GM12878 (cell line): ENCODE data around the gene BRD9. TPM values are rescaled to one million over a fixed set of nuclear protein-coding genes. Genes with fewer than 3 reads are reported as not detected.

Source experiments
- ATAC-seq: fragments of 200-7000 bp; cut with Tn5 transposase; 3 replicates; pipeline ENCODE4 v1.9.1; 2020; ENCODE audit warnings: mild to moderate bottlenecking, moderate library complexity
- BruUV-seq: library from RNA; stranded (reverse); fragments of 400-500 nt; replicated peaks from 2 replicates; lab custom pipeline; 2021; lab: Mats Ljungman, UMichigan
- CTCF ChIA-PET: fragments of 300-600 bp; sonication (Branson Sonifier 250); formaldehyde crosslinking; extraction: SDS; loops from one replicate; lab custom pipeline; 2021; ENCODE audit warnings: inconsistent platforms; lab: Yijun Ruan, JAX
- POLR2A ChIA-PET: fragments of 350-600 bp; formaldehyde crosslinking; extraction: SDS; loops from one replicate; lab custom pipeline; 2021; ENCODE audit warnings: inconsistent platforms; lab: Charles Lee
- RAD21 ChIA-PET: fragments of 300-600 bp; sonication (Branson Sonifier 250); formaldehyde crosslinking; loops from one replicate; lab custom pipeline; 2023; ENCODE audit warnings: antibody characterized with exemption; ENCODE audit not compliant: unreplicated experiment; lab: Charles Lee
- SMC1A ChIA-PET: fragments of 300-600 bp; sonication (Branson Sonifier 250); formaldehyde crosslinking; loops from one replicate; lab custom pipeline; 2023; ENCODE audit not compliant: unreplicated experiment, uncharacterized antibody; lab: Charles Lee
- DNase-seq: peaks from one replicate; pipeline ENCODE4 v3.0.0-alpha.2; 2011; ENCODE audit warnings: low read depth, low spot score
- FAIRE-seq: peaks from 3 replicates; lab custom pipeline; 2011; peaks lifted over from hg19 to GRCh38; lab: Jason Lieb, UNC
- H2AFZ ChIP-seq: 2 replicates; pipeline ENCODE4 v1.6.0; 2011; ENCODE audit warnings: low read depth, low read length, control low read depth; ENCODE audit not compliant: control insufficient read depth
- H3K27ac ChIP-seq: 2 replicates; pipeline ENCODE4 v1.5.1; 2011; ENCODE audit warnings: control low read depth; ENCODE audit not compliant: control insufficient read depth, insufficient read depth
- H3K27me3 ChIP-seq, 2 experiments: replicated peaks in 1 of 2; 2 replicates each; pipeline versions ENCODE4 v1.6.0 to v1.6.1; 2011; ENCODE audit warnings: low read length in 1 of 2; ENCODE audit not compliant: control insufficient read depth in 2 of 2, insufficient read depth in 2 of 2
- H3K36me3 ChIP-seq, 2 experiments: 2 replicates each; pipeline ENCODE4 v1.5.1; 2011; ENCODE audit warnings: low read length in 1 of 2; ENCODE audit not compliant: control insufficient read depth in 2 of 2, insufficient read depth in 2 of 2
- H3K4me1 ChIP-seq: 2 replicates; pipeline ENCODE4 v1.6.1; 2011; ENCODE audit warnings: mild to moderate bottlenecking, low read length, moderate library complexity, mixed read lengths; ENCODE audit not compliant: control insufficient read depth, insufficient read depth
- H3K4me2 ChIP-seq: 2 replicates; pipeline ENCODE4 v1.6.0; 2011; ENCODE audit warnings: control low read depth; ENCODE audit not compliant: control insufficient read depth, insufficient read depth
- H3K4me3 ChIP-seq: fragments of 200-600 bp; sonication (generic); 2 replicates; pipeline ENCODE4 v1.5.1; 2016
- H3K79me2 ChIP-seq: 2 replicates; pipeline ENCODE4 v1.6.0; 2011; ENCODE audit warnings: low read length; ENCODE audit not compliant: control insufficient read depth, insufficient read depth
- H3K9ac ChIP-seq: 2 replicates; pipeline ENCODE4 v1.8.0; 2011; ENCODE audit warnings: low read length, control low read depth, mixed read lengths; ENCODE audit not compliant: control insufficient read depth, insufficient read depth
- H3K9me3 ChIP-seq: replicated peaks from 3 replicates; pipeline ENCODE4 v1.5.1; 2011; ENCODE audit warnings: mild to moderate bottlenecking, low read length; ENCODE audit not compliant: control insufficient read depth, insufficient read depth
- H4K20me1 ChIP-seq: 2 replicates; pipeline ENCODE4 v1.6.0; 2011; ENCODE audit not compliant: control insufficient read depth, insufficient read depth
- HSF1 ChIP-seq: fragments of 150-350 bp; IDR thresholded peaks from 2 replicates; pipeline ENCODE4 v1.6.1; 2014; ENCODE audit warnings: mild to moderate bottlenecking, low read depth, low read length
- IRF4 ChIP-seq: IDR thresholded peaks from 2 replicates; pipeline ENCODE4 v1.6.1; 2011; ENCODE audit warnings: low read depth, low read length
- JUND ChIP-seq: IDR thresholded peaks from 2 replicates; pipeline ENCODE4 v1.6.1; 2012; ENCODE audit warnings: low read depth, mild to moderate bottlenecking, low read length, improper control_type of control experiment, moderate library complexity
- PML ChIP-seq: IDR thresholded peaks from 2 replicates; pipeline ENCODE4 v1.6.1; 2012; ENCODE audit warnings: low read length, inconsistent platforms
- POLR2AphosphoS5 ChIP-seq: IDR thresholded peaks from 2 replicates; pipeline ENCODE4 v1.6.1; 2011; ENCODE audit warnings: mild to moderate bottlenecking, low read length, inconsistent platforms
- RAD21 ChIP-seq: IDR thresholded peaks from 2 replicates; pipeline ENCODE4 v1.6.1; 2011; ENCODE audit warnings: mild to moderate bottlenecking, low read depth, low read length, moderate library complexity; ENCODE audit not compliant: insufficient read depth
- SMARCA5 ChIP-seq: fragments of 450-650 bp; IDR thresholded peaks from 2 replicates; pipeline ENCODE4 v1.6.1; 2017; ENCODE audit warnings: mild to moderate bottlenecking
- TARDBP ChIP-seq: IDR thresholded peaks from 2 replicates; pipeline ENCODE4 v1.6.1; 2016; ENCODE audit warnings: borderline replicate concordance
- USF2 ChIP-seq: IDR thresholded peaks from 2 replicates; pipeline ENCODE4 v1.6.1; 2011; ENCODE audit warnings: low read depth, low read length, improper control_type of control experiment, borderline replicate concordance
- ZBED1 ChIP-seq: IDR thresholded peaks from 2 replicates; pipeline ENCODE4 v1.6.1; 2016; ENCODE audit warnings: borderline replicate concordance
- ZBTB4 ChIP-seq: fragments of 450-650 bp; formaldehyde crosslinking; IDR thresholded peaks from 2 replicates; pipeline ENCODE4 v1.4.0; 2022; ENCODE audit warnings: mild to moderate bottlenecking, moderate library complexity
- ZNF592 ChIP-seq: fragments of 450-650 bp; IDR thresholded peaks from 2 replicates; pipeline ENCODE4 v1.6.1; 2017; ENCODE audit warnings: mild to moderate bottlenecking, moderate library complexity
- WGBS: methylation state at CpG from one replicate; pipeline ENCODE4 v1.1.6; 2016; ENCODE audit warnings: low lambda C conversion rate; ENCODE audit not compliant: insufficient replicate concordance, insufficient coverage; ENCODE audit errors: missing lambda C conversion rate; 5-methylcytosine and 5-hydroxymethylcytosine counted together
- in situ Hi-C: fragments of 300-500 bp; cut with MboI; formaldehyde crosslinking; loops from 9 replicates; pipeline ENCODE4 v1.14.3; 2018; ENCODE audit warnings: mixed read lengths
- intact Hi-C: fragments of 100-400 bp; cut with micrococcal nuclease; formaldehyde crosslinking; loops from one replicate; pipeline ENCODE4 v1.14.2; 2022; ENCODE audit not compliant: unreplicated experiment
- polyA plus RNA-seq, 11 experiments: library from polyadenylated mRNA; depleted of rRNA in 4 of 11; unstranded in 6 of 11; stranded (reverse) in 5 of 11; fragments of >200 nt; fragmentation: Nextera tagmentation in 4 of 11; fragmentation: Illumina TruSeq in 1 of 11; extraction: Ambion mirVana in 4 of 11; extraction: Trizol in 1 of 11; gene quantifications; 1 replicate in 1 of 11; 2 replicates in 10 of 11; pipeline versions ENCODE4 v1.2.1 to v1.2.3, GENCODE V29; 2011 to 2016; ENCODE audit warnings: inconsistent platforms in 2 of 11, missing spikeins in 2 of 11, low read depth in 1 of 11
- total RNA-seq, 4 experiments: library from RNA; depleted of rRNA in 3 of 4; stranded (reverse); fragments of >200 nt in 3 of 4; fragmentation: Illumina TruSeq in 1 of 4; extraction: Trizol in 1 of 4; gene quantifications; 2 replicates each; pipeline versions ENCODE4 v1.2.1 to v1.2.3, GENCODE V29; 2013 to 2021
- TF ChIP-seq, protein P1 (sequence below): fragments of 450-650 bp; IDR thresholded peaks from 2 replicates; pipeline ENCODE4 v1.6.1; 2018; ENCODE audit warnings: borderline replicate concordance, mild to moderate bottlenecking; ENCODE audit not compliant: partially characterized antibody

BRD9 gene
- total and polyA plus RNA-seq, 10 of the 15 experiments (the other 5 are each of a cell fraction or from before 2014, with no cell fraction given) = 2.0 to 48.6 (median 32.4) TPM

DNA sequence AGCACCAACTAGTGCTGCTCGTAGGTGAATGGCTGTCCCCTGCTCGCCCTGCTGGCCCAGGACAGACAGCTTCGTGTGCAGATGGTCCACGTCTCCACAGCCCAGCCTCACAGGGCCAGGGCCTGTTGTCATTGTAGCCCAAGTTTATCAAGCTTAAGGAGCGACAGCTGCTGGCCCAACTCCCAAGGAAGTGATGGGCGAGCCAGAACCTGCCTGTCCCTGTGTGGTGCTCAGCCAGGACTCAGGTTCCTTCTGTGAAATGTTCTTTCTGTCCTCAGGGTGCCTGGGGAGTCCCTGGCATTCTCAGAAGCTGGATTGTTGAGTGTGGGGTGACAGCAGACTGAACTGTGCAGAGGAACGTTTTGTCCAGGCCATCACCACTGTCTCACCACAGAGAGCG is 16.5 kb upstream of the BRD9 start:
- ATAC-seq (no peak), FAIRE-seq (no peak), DNase-seq (no peak)
- H3K27ac ChIP-seq = no peak overlapping the region
- POLR2A ChIA-PET = no interaction called here
- no peaks in the 10 kb centered on the region for H3K4me1 ChIP-seq
- H3K79me2 ChIP-seq = no peaks in the 10 kb centered on the region
- H3K36me3 ChIP-seq = peaks cover 12 to 16% of the 10 kb centered on the region in 2 experiments; a peak in 3 of 4 replicates
- H3K27me3 ChIP-seq = no peaks in the 10 kb centered on the region
- no TSS peak for BruUV-seq
- RAD21 ChIA-PET = no interaction called here
- 89% methylated on average over 8 of the region's 8 CpGs for WGBS
- in situ Hi-C loops = no loop called here
- H3K9me3 ChIP-seq = no peaks in the 10 kb centered on the region
- intact Hi-C loops = no loop called here
- CTCF ChIA-PET = no interaction called here
- no peaks in the 10 kb centered on the region for H4K20me1 ChIP-seq
- SMC1A ChIA-PET = no interaction called here
- H3K9ac ChIP-seq = no peak overlapping the region
- H3K4me2 ChIP-seq = no peak overlapping the region
- no peak overlapping the region for H3K4me3 ChIP-seq
- no peak overlapping the region for H2AFZ ChIP-seq
- TF ChIP-seq HSF1 = no peak
- no peak for TF ChIP-seq USF2
- no peak for TF ChIP-seq RAD21
- TF ChIP-seq ZBED1 = no peak
- TF ChIP-seq TARDBP = no peak
- TF ChIP-seq, protein P1, sequence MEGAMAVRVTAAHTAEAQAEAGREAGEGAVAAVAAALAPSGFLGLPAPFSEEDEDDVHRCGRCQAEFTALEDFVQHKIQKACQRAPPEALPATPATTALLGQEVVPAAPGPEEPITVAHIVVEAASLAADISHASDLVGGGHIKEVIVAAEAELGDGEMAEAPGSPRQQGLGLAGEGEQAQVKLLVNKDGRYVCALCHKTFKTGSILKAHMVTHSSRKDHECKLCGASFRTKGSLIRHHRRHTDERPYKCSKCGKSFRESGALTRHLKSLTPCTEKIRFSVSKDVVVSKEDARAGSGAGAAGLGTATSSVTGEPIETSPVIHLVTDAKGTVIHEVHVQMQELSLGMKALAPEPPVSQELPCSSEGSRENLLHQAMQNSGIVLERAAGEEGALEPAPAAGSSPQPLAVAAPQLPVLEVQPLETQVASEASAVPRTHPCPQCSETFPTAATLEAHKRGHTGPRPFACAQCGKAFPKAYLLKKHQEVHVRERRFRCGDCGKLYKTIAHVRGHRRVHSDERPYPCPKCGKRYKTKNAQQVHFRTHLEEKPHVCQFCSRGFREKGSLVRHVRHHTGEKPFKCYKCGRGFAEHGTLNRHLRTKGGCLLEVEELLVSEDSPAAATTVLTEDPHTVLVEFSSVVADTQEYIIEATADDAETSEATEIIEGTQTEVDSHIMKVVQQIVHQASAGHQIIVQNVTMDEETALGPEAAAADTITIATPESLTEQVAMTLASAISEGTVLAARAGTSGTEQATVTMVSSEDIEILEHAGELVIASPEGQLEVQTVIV = no peak
- no peak for TF ChIP-seq ZBTB4 (CRISPR knock-in tag)
- TF ChIP-seq ZNF592 = no peak
- TF ChIP-seq PML = no peak
- no peak for TF ChIP-seq IRF4
- no peak for TF ChIP-seq JUND
- TF ChIP-seq SMARCA5 = no peak
- TF ChIP-seq POLR2AphosphoS5 = no peak
